DOHH2 (cell line): ENCODE data around the gene CDH4.
"Not testable (repeated sequence)": the region's sequence is repeated elsewhere in the genome, so short reads cannot be mapped to it uniquely, and the experiment has no call there.

Source experiments
- H3F3A ChIP-seq: fragments of 200-600 bp; sonication (generic), shearing (Covaris generic); 2 replicates; pipeline ENCODE4 v1.6.0; 2016; ENCODE audit warnings: antibody characterized with exemption, mild to moderate bottlenecking; ENCODE audit not compliant: control insufficient read depth, insufficient read depth
- H3K27ac ChIP-seq: fragments of 200-600 bp; sonication (generic); 2 replicates; pipeline ENCODE4 v1.5.1; 2014; ENCODE audit warnings: low read depth, mild to moderate bottlenecking, low read length, moderate library complexity
- H3K27me3 ChIP-seq: fragments of 200-600 bp; sonication (generic); 2 replicates; pipeline ENCODE4 v1.6.1; 2014; ENCODE audit warnings: mild to moderate bottlenecking, low read length, mixed read lengths; ENCODE audit not compliant: control insufficient read depth
- H3K36me3 ChIP-seq: fragments of 200-600 bp; sonication (generic); 2 replicates; pipeline ENCODE4 v1.6.1; 2014; ENCODE audit warnings: mild to moderate bottlenecking, low read length, moderate library complexity, mixed read lengths; ENCODE audit not compliant: control insufficient read depth
- H3K4me1 ChIP-seq: fragments of 200-600 bp; sonication (generic); 2 replicates; pipeline ENCODE4 v1.6.1; 2014; ENCODE audit warnings: mild to moderate bottlenecking, low read length, mixed read lengths; ENCODE audit not compliant: control insufficient read depth
- H3K4me2 ChIP-seq: fragments of 200-600 bp; sonication (generic); 2 replicates; pipeline ENCODE4 v1.6.0; 2014; ENCODE audit warnings: mild to moderate bottlenecking, low read length, moderate library complexity
- H3K4me3 ChIP-seq: fragments of 200-600 bp; sonication (generic); 2 replicates; pipeline ENCODE4 v1.5.1; 2014; ENCODE audit warnings: mild to moderate bottlenecking, low read length, mixed read lengths
- H3K79me2 ChIP-seq: fragments of 200-600 bp; sonication (generic); 2 replicates; pipeline ENCODE4 v1.6.1; 2014; ENCODE audit warnings: mild to moderate bottlenecking, low read length, mixed read lengths; ENCODE audit not compliant: control insufficient read depth
- H3K9me2 ChIP-seq: fragments of 200-600 bp; sonication (generic); replicated peaks from 2 replicates; pipeline ENCODE4 v1.6.1; 2014; ENCODE audit warnings: mild to moderate bottlenecking, low read length, mixed read lengths; ENCODE audit not compliant: control insufficient read depth
- H3K9me3 ChIP-seq: fragments of 200-600 bp; sonication (generic); 2 replicates; pipeline ENCODE4 v1.6.1; 2014; ENCODE audit warnings: antibody characterized with exemption, low read length, mixed read lengths; ENCODE audit not compliant: control insufficient read depth, insufficient read depth
- H4K20me1 ChIP-seq: fragments of 200-600 bp; sonication (generic); 2 replicates; pipeline ENCODE4 v1.6.0; 2014; ENCODE audit warnings: low read depth, mild to moderate bottlenecking, antibody characterized with exemption, low read length, moderate library complexity; ENCODE audit not compliant: control insufficient read depth, insufficient read depth
- EZH2phosphoT487 ChIP-seq: fragments of 200-600 bp; sonication (generic); IDR thresholded peaks from 2 replicates; pipeline ENCODE4 v1.6.1; 2017; ENCODE audit warnings: borderline replicate concordance, mild to moderate bottlenecking, antibody characterized with exemption, low read length, moderate library complexity, mixed read lengths
- TF ChIP-seq, protein P1 (sequence below): fragments of 200-600 bp; sonication (generic); IDR thresholded peaks from one replicate; pipeline ENCODE4 v1.5.1; 2014; ENCODE audit warnings: antibody characterized with exemption, mild to moderate bottlenecking, low read depth, low read length; ENCODE audit not compliant: poor library complexity, severe bottlenecking

The CDH4 gene

DNA sequence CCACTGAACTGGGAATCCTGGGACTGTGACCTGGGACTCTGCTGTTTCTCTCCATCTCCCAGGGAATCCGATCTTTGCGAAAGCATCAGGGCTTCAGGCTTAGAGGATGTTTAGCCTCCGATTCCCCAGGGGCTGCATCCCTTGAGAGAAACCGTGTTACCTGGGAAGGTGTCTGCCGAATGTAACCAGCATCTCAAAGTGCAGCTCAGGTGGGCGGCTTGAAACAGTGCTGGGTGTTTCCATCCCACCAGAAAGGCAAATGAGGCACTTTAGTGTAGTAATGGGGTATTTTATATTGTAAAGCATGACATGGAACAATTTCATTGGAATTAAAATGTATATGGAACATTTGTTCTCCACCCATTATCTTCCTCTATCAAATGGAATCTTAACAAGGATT, 15.2 kb downstream of the CDH4 start:
- H3K27ac ChIP-seq: no peak overlapping the region
- H4K20me1 ChIP-seq: no peaks in the 10 kb centered on the region
- no peaks in the 10 kb centered on the region for H3K9me2 ChIP-seq
- no peaks in the 10 kb centered on the region for H3K36me3 ChIP-seq
- no peak overlapping the region for H3K4me2 ChIP-seq
- no peaks in the 10 kb centered on the region for H3K4me1 ChIP-seq
- H3K9me3 ChIP-seq: no peaks in the 10 kb centered on the region
- no peaks in the 10 kb centered on the region for H3F3A ChIP-seq
- H3K4me3 ChIP-seq: no peak overlapping the region
- no peaks in the 10 kb centered on the region for H3K79me2 ChIP-seq
- H3K27me3 ChIP-seq: no peaks in the 10 kb centered on the region
- TF ChIP-seq, protein P1, sequence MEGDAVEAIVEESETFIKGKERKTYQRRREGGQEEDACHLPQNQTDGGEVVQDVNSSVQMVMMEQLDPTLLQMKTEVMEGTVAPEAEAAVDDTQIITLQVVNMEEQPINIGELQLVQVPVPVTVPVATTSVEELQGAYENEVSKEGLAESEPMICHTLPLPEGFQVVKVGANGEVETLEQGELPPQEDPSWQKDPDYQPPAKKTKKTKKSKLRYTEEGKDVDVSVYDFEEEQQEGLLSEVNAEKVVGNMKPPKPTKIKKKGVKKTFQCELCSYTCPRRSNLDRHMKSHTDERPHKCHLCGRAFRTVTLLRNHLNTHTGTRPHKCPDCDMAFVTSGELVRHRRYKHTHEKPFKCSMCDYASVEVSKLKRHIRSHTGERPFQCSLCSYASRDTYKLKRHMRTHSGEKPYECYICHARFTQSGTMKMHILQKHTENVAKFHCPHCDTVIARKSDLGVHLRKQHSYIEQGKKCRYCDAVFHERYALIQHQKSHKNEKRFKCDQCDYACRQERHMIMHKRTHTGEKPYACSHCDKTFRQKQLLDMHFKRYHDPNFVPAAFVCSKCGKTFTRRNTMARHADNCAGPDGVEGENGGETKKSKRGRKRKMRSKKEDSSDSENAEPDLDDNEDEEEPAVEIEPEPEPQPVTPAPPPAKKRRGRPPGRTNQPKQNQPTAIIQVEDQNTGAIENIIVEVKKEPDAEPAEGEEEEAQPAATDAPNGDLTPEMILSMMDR: no peak
- no peak for TF ChIP-seq EZH2phosphoT487

DNA sequence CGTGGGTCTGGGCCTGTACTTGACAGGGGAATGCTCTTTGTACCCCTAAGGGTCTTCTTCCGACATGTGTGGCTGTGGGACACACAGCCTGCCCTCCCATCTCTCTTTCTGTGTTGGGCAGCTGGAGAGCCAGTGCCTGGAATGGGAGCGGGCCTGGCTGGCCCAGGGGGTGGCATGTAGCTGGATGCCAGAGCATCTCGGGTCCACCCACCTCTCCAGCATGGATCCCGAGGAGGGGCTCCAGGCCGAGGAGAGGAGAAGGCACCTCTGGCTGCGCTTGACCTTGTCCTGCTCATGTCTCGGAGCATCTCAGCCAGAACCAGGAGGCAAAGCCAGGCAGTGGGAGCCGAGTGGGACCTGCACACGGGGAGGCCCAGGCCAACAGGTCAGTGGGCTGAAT, 16.0 kb downstream of the CDH4 start:
- no peaks in the 10 kb centered on the region for H3K36me3 ChIP-seq
- H3F3A ChIP-seq: no peaks in the 10 kb centered on the region
- no peaks in the 10 kb centered on the region for H3K9me2 ChIP-seq
- no peak overlapping the region for H3K4me2 ChIP-seq
- no peaks in the 10 kb centered on the region for H3K9me3 ChIP-seq
- no peaks in the 10 kb centered on the region for H4K20me1 ChIP-seq
- no peaks in the 10 kb centered on the region for H3K79me2 ChIP-seq
- H3K27me3 ChIP-seq: no peaks in the 10 kb centered on the region
- no peak overlapping the region for H3K4me3 ChIP-seq
- no peak overlapping the region for H3K27ac ChIP-seq
- TF ChIP-seq EZH2phosphoT487: no peak
- TF ChIP-seq, protein P1: no peak
- no peaks in the 10 kb centered on the region for H3K4me1 ChIP-seq

DNA sequence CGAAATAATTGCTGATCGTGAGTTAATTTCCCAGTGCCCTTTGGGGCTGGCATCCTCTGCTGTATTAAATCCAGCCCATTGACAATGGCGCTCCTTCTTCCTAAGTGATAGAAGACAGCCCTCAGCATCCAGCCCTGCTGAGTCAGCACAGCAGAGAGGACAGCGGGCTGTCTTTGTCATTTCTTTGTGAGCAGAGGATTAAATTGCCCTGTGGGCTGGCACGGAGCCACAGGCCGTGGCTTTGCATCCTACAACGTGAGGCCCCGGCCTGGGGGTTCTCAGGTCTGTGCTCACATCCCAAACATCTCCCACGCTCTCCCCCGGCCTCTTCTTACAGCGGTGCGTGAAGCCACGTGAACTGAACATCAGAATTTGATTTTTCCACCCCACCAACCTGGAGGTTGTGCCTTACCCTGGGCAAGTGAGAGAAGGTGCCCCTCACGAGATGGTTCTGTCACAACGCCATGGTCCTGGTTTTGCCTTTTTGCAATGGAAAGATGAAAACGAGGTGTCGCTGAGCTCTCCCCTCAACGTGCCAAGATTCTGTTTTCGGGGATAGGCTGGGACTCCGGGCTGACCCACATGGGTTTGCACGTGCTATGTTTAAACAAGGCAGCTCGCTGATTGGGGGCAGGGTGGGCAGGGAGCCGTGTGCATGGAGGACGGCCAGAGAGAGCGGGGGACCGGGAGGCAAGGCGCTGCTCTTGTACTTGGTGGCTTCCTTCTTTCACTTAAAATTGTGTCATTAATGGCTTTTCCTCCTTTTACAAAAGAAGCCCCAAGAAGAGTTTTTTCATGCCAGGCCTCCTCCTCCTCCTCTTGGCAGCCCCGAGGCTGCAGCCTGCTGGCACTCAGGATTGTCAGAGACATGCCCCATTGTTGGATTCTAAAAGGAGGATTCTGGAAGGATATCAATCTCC, 19.5 kb downstream of the CDH4 start:
- H3K9me3 ChIP-seq: peaks cover 14% of the 10 kb centered on the region; the same call in 1 of the 2 replicates
- no peaks in the 10 kb centered on the region for H3K9me2 ChIP-seq
- TF ChIP-seq EZH2phosphoT487: no peak
- TF ChIP-seq, protein P1: no peak
- no peak overlapping the region for H3K4me2 ChIP-seq
- H3K4me1 ChIP-seq: no peaks in the 10 kb centered on the region
- H3K4me3 ChIP-seq: no peak overlapping the region
- no peaks in the 10 kb centered on the region for H3K79me2 ChIP-seq
- H3K27me3 ChIP-seq: no peaks in the 10 kb centered on the region
- no peak overlapping the region for H3K27ac ChIP-seq
- no peaks in the 10 kb centered on the region for H3F3A ChIP-seq
- H3K36me3 ChIP-seq: no peaks in the 10 kb centered on the region
- H4K20me1 ChIP-seq: no peaks in the 10 kb centered on the region

DNA sequence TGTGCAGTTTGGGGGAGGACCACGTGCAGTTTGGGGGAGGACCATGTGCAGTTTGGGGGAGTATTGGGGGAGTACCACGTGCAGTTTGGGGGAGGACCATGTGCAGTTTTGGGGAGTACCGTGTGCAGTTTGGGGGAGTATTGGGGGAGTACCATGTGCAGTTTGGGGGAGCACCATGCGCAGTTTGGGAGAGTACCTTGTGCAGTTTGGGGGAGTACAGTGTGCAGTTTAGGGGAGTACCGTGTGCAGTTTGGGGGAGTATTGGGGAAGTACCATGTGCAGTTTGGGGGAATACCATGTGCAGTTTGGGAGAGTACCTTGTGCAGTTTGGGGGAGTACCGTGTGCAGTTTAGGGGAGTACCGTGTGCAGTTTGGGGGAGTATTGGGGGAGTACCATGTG, 21.0 kb downstream of the CDH4 start:
- not testable (repeated sequence) for H3F3A ChIP-seq, H3K36me3 ChIP-seq, H3K4me1 ChIP-seq, H4K20me1 ChIP-seq, H3K79me2 ChIP-seq, H3K4me3 ChIP-seq, H3K27ac ChIP-seq, H3K9me2 ChIP-seq, H3K27me3 ChIP-seq, H3K4me2 ChIP-seq
- H3K9me3 ChIP-seq: peaks cover 14% of the 10 kb centered on the region; the same call in 1 of the 2 replicates

DNA sequence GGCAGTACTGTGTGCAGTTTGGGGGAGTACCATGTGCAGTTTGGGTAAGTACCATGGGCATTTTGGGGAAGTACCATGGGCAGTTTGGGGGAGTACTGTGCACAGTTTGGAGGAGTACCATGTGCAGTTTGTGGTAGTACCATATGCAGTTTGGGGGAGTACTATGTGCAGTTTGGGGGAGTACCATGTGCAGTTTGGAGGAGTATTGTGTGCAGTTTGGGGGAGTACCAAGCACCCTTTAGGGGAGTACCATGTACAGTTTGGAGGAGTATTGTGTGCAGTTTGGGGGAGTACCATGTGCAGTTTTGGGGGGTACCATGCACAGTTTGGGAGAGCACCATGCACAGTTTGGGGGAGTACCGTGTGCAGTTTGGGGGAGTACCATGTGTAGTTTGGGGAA, 21.6 kb downstream of the CDH4 start:
- H3K27ac ChIP-seq, H3K36me3 ChIP-seq, H3K79me2 ChIP-seq, H4K20me1 ChIP-seq, H3K4me2 ChIP-seq, H3K27me3 ChIP-seq, H3F3A ChIP-seq, H3K4me1 ChIP-seq, H3K9me2 ChIP-seq, H3K4me3 ChIP-seq: not testable (repeated sequence)
- peaks cover 14% of the 10 kb centered on the region; the same call in 1 of the 2 replicates for H3K9me3 ChIP-seq
